Thyroid gland (tissue), 4 donors: Measurements from ENCODE around the gene PACS1. TPM values are rescaled to one million over a fixed set of nuclear protein-coding genes. Genes with fewer than 3 reads are reported as not detected.

Source experiments
- DNase-seq, 2 donors: peaks; one replicate each; pipeline ENCODE4 v3.0.0-alpha.2; 2019
- H3K27ac ChIP-seq, 3 donors: fragments of 200-600 bp; sonication (generic); 1 replicate in 2 of 3; 2 replicates in 1 of 3; pipeline ENCODE4 v1.5.1; 2016 to 2019; ENCODE audit warnings: mild to moderate bottlenecking in 1 of 3, moderate library complexity in 1 of 3
- H3K27me3 ChIP-seq: fragments of 200-600 bp; sonication (generic); one replicate; pipeline ENCODE4 v1.5.1; 2019
- H3K36me3 ChIP-seq, 2 donors: fragments of 200-600 bp; sonication (generic); one replicate each; pipeline ENCODE4 v1.5.1; 2016 to 2019
- H3K4me1 ChIP-seq, 2 donors: fragments of 200-600 bp; sonication (generic); one replicate each; pipeline ENCODE4 v1.5.1; 2017 to 2019
- H3K4me3 ChIP-seq, 3 donors: fragments of 200-600 bp; sonication (generic); replicated peaks in 1 of 3; 1 replicate in 2 of 3; 2 replicates in 1 of 3; pipeline ENCODE4 v1.5.1; 2016; ENCODE audit warnings: mild to moderate bottlenecking in 1 of 3
- H3K9me3 ChIP-seq: fragments of 200-600 bp; sonication (generic); one replicate; pipeline ENCODE4 v1.5.1; 2017
- POLR2A ChIP-seq, 2 donors: fragments of 450-650 bp; IDR thresholded peaks; one replicate each; pipeline ENCODE4 v1.6.1; 2017; ENCODE audit warnings: antibody characterized with exemption in 2 of 2, mild to moderate bottlenecking in 2 of 2, moderate library complexity in 1 of 2
- WGBS, 2 donors: methylation state at CpG; one replicate each; pipeline ENCODE4 v1.1.5; 2017; 5-methylcytosine and 5-hydroxymethylcytosine counted together
- intact Hi-C: fragments of 100-400 bp; cut with DNase I; formaldehyde crosslinking; loops from one replicate; pipeline ENCODE4 v1.15.1; 2023
- total RNA-seq, 4 donors: library from RNA; depleted of rRNA; stranded (reverse); fragments of >200 nt; gene quantifications; one replicate each; pipeline ENCODE4 v1.2.3, GENCODE V29; 2016
- TF ChIP-seq, protein P1 (sequence below), 6 experiments: fragments of 200-600 bp in 3 of 6; fragments of 450-650 bp in 3 of 6; sonication (generic) in 3 of 6; IDR thresholded peaks; one replicate each; pipeline ENCODE4 v1.5.1; 2016 to 2019; ENCODE audit warnings: antibody characterized with exemption in 6 of 6, mild to moderate bottlenecking in 2 of 6, inconsistent platforms in 1 of 6, moderate library complexity in 1 of 6

PACS1 gene
- total RNA-seq, 4 donors from 2014 or later, result 39.6 to 67.7 (median 59.7) TPM

DNA sequence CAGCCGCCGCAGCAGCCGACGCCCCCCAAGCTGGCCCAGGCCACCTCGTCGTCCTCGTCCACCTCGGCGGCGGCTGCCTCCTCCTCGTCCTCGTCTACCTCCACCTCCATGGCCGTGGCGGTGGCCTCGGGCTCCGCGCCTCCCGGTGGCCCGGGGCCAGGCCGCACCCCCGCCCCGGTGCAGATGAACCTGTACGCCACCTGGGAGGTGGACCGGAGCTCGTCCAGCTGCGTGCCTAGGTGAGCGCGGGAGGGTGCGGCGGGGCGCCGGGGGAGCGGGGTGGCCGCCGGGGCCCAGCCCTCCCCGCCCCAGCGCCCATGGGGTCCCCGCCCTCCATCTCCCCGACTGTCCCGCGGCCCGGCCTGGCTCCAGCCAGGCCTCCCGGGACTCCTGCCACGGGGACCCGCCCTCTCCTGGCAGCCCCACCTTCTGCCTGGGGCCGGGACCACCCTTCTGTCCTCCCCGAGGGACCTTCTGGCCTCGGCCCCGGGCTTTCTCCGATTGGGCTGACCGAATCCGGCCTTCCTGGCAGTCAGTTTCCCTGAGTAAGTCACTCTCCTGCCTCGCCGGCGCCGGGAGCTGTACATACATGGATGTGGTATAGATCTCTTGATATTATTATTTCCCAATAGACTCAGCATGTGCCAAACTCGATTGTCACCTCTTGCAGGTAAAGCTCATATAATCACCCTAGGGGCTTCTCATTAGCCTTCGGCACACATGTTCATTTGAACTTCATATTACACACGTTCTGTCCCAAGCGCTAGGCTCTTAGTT lies 720 bp downstream of the PACS1 start:
- H3K36me3 ChIP-seq, result peaks cover 30% of the 10 kb centered on the region in 2 donors
- 3 to 7% methylated on average over 13 to 29 of the region's 60 CpGs for WGBS, 2 donors
- intact Hi-C loops, result loop anchor here (10.0 kb wide), 1 partner anchor 144 kb away; no protein-coding TSS in a partner anchor

DNA sequence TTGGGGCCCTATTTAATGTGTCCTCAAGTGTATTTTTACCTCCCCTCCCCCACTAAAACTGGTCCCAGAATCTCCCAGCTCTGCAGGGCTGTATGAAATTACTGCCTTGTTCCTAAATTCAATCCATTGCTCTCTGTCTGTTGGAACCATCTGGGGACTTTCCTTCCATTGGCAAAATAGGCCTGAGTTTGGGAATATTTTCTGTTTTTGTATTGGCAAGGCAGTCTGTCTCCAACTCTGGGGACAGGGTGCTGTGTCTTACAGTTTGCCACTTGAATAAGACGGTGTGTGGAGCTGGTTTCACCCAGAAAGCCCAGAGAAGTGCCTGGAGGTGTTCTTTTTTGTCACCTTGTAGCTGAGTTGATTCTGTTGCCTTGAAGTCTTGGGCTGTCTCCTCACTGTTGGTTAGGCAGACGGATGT lies 1.3 kb downstream of the PACS1 start:
- Histone ChIP-seq H3K9me3 (no peaks in the 10 kb centered on the region), H3K4me1 (peaks cover 27 to 31% of the 10 kb centered on the region in 2 donors), H3K36me3 (peaks cover 24% of the 10 kb centered on the region in 2 donors), H3K27me3 (no peaks in the 10 kb centered on the region), H3K4me3 (peak overlapping the region; percentile 35 to 99 (median 56)), H3K27ac (peak overlapping the region; percentile 72 to 94 (median 78))
- TF ChIP-seq, protein P1, sequence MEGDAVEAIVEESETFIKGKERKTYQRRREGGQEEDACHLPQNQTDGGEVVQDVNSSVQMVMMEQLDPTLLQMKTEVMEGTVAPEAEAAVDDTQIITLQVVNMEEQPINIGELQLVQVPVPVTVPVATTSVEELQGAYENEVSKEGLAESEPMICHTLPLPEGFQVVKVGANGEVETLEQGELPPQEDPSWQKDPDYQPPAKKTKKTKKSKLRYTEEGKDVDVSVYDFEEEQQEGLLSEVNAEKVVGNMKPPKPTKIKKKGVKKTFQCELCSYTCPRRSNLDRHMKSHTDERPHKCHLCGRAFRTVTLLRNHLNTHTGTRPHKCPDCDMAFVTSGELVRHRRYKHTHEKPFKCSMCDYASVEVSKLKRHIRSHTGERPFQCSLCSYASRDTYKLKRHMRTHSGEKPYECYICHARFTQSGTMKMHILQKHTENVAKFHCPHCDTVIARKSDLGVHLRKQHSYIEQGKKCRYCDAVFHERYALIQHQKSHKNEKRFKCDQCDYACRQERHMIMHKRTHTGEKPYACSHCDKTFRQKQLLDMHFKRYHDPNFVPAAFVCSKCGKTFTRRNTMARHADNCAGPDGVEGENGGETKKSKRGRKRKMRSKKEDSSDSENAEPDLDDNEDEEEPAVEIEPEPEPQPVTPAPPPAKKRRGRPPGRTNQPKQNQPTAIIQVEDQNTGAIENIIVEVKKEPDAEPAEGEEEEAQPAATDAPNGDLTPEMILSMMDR (IDR thresholded peaks at IDR 0.05), result no peak
- no peak for TF ChIP-seq POLR2A (IDR thresholded peaks at IDR 0.05)
- intact Hi-C loops, result loop anchor here (10.0 kb wide), 1 partner anchor 143 kb away; no protein-coding TSS in a partner anchor
- WGBS, 2 donors, result 27 to 34% methylated on average over 2 of the region's 2 CpGs
- DNase-seq, result peak in 1 of 2 donors; percentile 20

More for the DNA sequence above, 720 bp downstream of the PACS1 start:
- DNase-seq, result peak; percentile 51 to 52
- Histone ChIP-seq H3K9me3 (no peaks in the 10 kb centered on the region), H3K27me3 (no peaks in the 10 kb centered on the region), H3K4me1 (peaks cover 27 to 31% of the 10 kb centered on the region in 2 donors), H3K4me3 (peak overlapping the region; percentile 35 to 99 (median 56)), H3K27ac (peak overlapping the region; percentile 72 to 94 (median 78))
- TF ChIP-seq, protein P1 (IDR thresholded peaks at IDR 0.05), result no peak
- TF ChIP-seq POLR2A (IDR thresholded peaks at IDR 0.05), result no peak

DNA sequence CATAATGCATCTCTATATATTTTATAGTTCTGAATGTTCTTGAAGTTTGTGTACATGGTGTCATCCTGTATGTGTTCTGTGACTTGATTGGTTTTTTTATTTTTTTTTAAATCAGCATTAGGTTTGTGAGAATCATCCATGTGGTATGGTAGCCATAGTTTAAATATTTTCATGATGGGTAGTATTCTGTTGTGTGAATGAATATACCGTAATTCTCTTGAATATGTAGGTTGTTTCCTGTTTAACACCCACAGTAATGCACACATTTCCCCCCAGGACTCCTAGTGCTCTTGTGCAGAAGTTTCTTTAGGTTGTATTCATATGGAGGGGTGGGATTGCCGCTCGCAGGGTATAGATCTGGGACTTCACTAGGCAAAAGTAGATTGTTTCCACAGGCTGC lies 2.0 kb downstream of the PACS1 start:
- 90 to 93% methylated on average over 3 of the region's 3 CpGs for WGBS, 2 donors
- H3K4me1 ChIP-seq, result peaks cover 34 to 35% of the 10 kb centered on the region in 2 donors

DNA sequence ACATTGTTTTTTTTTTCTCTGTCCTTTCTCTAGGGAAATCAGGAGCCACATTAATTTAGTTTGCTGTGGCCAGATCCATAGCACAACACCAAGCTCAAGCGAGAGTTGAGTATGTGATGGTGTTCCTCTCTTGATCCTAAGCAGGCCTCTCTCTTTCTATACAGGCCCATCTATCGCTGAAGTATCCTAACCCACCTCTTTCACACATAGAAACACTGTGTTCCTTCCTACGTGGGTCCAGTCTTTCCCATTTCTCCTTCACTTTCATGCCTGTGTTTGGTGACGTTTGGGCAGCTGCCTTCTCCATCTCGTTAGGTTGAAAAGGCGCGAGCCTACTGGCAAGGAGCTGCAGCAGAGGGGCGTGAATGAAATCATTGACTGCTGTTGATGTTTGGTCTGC lies 2.4 kb downstream of the PACS1 start:
- Histone ChIP-seq H3K27ac (no peak overlapping the region), H3K4me3 (no peak overlapping the region), H3K4me1 (peaks cover 37 to 38% of the 10 kb centered on the region in 2 donors), H3K9me3 (no peaks in the 10 kb centered on the region), H3K36me3 (peaks cover 13% of the 10 kb centered on the region in 2 donors), H3K27me3 (no peaks in the 10 kb centered on the region)
- WGBS, 2 donors, result 88 to 90% methylated on average over 8 of the region's 8 CpGs
- DNase-seq, result no peak
- TF ChIP-seq POLR2A (IDR thresholded peaks at IDR 0.05), result no peak
- TF ChIP-seq, protein P1 (IDR thresholded peaks at IDR 0.05), result no peak
- intact Hi-C loops, result loop anchor here (10.0 kb wide), 1 partner anchor 142 kb away; no protein-coding TSS in a partner anchor

More for the DNA sequence above, 2.0 kb downstream of the PACS1 start:
- DNase-seq, result no peak
- Histone ChIP-seq H3K4me3 (no peak overlapping the region), H3K27me3 (no peaks in the 10 kb centered on the region), H3K9me3 (no peaks in the 10 kb centered on the region), H3K36me3 (peaks cover 17% of the 10 kb centered on the region in 2 donors), H3K27ac (peak overlapping the region in 1 of 3 donors; percentile 78)
- intact Hi-C loops, result loop anchor here (10.0 kb wide), 1 partner anchor 143 kb away; no protein-coding TSS in a partner anchor
- TF ChIP-seq, protein P1 (IDR thresholded peaks at IDR 0.05), result no peak
- no peak for TF ChIP-seq POLR2A (IDR thresholded peaks at IDR 0.05)

DNA sequence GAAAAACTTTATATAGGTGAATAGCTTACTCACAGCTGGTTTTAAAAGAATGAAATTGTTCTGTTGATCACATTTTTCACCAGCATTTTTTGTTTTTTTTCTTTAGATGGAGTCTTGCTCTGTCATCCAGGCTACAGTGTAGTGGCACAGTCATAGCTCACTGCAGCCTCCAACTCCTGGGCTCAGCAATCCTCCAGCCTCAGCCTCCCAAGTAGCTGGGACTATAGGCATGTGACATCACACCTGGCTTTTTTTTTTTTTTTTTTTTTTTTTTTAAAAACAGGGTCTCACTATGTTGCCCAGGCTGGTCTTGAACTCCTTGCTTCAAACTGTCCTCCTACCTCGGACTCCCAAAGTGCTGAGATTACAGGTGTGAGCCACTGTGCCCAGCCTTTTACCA lies 3.6 kb downstream of the PACS1 start:
- no peak for DNase-seq
- Histone ChIP-seq H3K4me1 (peaks cover 27 to 35% of the 10 kb centered on the region in 2 donors), H3K27ac (no peak overlapping the region), H3K27me3 (no peaks in the 10 kb centered on the region), H3K36me3 (peaks cover 3 to 4% of the 10 kb centered on the region in 2 donors), H3K9me3 (no peaks in the 10 kb centered on the region), H3K4me3 (no peak overlapping the region)
- no peak for TF ChIP-seq POLR2A (IDR thresholded peaks at IDR 0.05)
- TF ChIP-seq, protein P1 (IDR thresholded peaks at IDR 0.05), result no peak
- 100% methylated on average over 1 of the region's 1 CpG for WGBS, 2 donors
- intact Hi-C loops, result loop anchor here (10.0 kb wide), 1 partner anchor 141 kb away; no protein-coding TSS in a partner anchor
